ENCODE data around the gene ZFP62. TPM values are rescaled to one million over a fixed set of nuclear protein-coding genes. Genes with fewer than 3 reads are reported as not detected.

The ZFP62 gene
- total RNA-seq, 1 donor from 2014 or later, result 22.6 TPM

DNA sequence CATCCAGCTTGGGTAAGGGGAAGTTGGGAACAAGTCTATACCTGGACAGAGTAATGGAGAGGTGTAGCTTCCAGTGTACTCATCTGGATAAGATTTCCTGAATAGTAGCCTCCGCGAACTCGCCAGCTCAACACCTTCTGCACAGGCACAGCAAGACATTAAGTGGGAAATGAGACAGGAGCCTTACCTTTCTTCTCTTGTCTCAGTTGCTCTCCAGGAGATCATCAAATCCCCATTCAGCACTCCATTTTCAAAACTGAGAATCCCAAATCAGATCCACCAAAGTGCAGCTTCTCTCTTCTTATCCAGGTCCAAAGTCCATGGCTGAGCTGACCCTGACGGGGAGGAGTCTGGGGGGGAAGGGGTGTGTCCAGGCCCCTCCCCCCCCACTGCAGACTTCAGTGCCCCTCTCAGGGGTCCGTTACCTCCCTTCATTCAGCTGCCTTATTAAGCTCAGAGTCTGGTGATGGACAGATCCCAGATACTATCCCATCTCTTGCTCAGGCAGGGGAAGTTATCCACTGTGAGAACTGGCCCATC lies 52.5 kb downstream of the ZFP62 start:
- intact Hi-C loops (cut with DNase I), result no loop called here
- ATAC-seq (no peak), DNase-seq (peak; percentile 23)
- peak overlapping the region; percentile 97 for H3K27ac ChIP-seq
- H3K4me3 ChIP-seq, result peak overlapping the region; percentile 64
- TF ChIP-seq, protein P1, sequence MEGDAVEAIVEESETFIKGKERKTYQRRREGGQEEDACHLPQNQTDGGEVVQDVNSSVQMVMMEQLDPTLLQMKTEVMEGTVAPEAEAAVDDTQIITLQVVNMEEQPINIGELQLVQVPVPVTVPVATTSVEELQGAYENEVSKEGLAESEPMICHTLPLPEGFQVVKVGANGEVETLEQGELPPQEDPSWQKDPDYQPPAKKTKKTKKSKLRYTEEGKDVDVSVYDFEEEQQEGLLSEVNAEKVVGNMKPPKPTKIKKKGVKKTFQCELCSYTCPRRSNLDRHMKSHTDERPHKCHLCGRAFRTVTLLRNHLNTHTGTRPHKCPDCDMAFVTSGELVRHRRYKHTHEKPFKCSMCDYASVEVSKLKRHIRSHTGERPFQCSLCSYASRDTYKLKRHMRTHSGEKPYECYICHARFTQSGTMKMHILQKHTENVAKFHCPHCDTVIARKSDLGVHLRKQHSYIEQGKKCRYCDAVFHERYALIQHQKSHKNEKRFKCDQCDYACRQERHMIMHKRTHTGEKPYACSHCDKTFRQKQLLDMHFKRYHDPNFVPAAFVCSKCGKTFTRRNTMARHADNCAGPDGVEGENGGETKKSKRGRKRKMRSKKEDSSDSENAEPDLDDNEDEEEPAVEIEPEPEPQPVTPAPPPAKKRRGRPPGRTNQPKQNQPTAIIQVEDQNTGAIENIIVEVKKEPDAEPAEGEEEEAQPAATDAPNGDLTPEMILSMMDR (IDR thresholded peaks at IDR 0.05), result no peak
- no peaks in the 10 kb centered on the region for H3K27me3 ChIP-seq
- no peaks in the 10 kb centered on the region for H3K9me3 ChIP-seq
- H3K36me3 ChIP-seq, result no peaks in the 10 kb centered on the region
- peaks cover 68% of the 10 kb centered on the region for H3K4me1 ChIP-seq

DNA sequence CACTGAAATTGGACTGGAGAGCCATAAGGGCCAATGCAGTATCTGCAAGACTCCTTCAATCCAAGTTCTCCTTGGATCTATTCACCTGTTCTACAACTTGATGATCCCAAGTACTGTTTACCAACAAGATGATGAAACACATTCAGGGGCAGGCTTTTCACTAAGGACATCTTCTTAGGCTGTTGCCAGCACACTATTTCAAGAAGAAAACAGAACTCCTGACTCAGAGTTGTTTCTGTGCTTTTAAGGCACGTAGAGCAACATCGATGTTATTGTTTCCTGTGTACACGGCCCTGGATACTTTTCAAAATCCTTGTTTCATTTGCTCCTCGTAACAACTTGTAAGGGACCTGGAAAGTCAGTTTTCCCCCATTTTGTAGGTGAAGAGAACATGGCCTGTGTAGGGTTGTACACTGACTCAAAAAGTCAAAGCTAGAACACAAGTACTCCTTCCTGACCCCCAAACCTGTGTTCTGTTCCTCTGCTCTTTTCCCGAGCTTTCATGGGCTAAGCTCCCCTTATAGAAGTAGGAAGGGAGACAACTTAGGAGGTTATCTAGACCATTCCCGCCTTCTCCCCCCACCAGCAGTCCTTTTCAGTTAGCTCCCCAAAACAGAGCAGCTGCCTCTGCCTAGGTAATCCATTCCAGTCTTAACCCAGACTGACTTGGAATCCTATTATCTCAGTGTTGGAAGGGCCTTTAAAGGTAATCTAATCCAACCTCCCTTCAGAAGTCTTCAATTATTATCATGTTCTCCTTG lies 53.2 kb downstream of the ZFP62 start:
- intact Hi-C loops (cut with DNase I), result no loop called here
- DNase-seq, result no peak

DNA sequence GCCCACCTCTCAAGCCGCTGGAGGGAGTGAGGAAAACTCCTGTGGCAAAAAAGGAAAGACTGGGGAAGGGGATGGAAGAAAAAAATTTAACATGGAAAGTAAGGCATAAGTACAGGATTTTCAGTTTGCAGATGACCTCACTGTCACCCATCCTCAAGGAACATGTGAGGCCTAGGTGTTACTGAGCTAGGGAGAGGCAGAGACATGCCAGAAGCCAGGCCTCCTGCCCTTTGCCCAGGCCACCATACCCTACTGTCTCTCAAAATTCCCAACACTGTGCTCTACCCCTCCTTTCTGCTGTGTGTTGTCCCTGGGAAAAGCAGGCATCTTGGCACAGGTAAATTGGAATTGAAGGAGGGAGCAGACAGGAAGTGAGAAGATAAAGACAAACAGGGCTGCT lies 54.0 kb downstream of the ZFP62 start:
- Histone ChIP-seq H3K27ac (peak overlapping the region; percentile 97), H3K36me3 (no peaks in the 10 kb centered on the region)

More for the DNA sequence above, 53.2 kb downstream of the ZFP62 start:
- ATAC-seq, result no peak
- Histone ChIP-seq H3K9me3 (no peaks in the 10 kb centered on the region), H3K27ac (peak overlapping the region; percentile 97), H3K36me3 (no peaks in the 10 kb centered on the region), H3K27me3 (no peaks in the 10 kb centered on the region), H3K4me1 (peaks cover 68% of the 10 kb centered on the region), H3K4me3 (peak overlapping the region; percentile 64)
- TF ChIP-seq, protein P1 (IDR thresholded peaks at IDR 0.05), result no peak

DNA sequence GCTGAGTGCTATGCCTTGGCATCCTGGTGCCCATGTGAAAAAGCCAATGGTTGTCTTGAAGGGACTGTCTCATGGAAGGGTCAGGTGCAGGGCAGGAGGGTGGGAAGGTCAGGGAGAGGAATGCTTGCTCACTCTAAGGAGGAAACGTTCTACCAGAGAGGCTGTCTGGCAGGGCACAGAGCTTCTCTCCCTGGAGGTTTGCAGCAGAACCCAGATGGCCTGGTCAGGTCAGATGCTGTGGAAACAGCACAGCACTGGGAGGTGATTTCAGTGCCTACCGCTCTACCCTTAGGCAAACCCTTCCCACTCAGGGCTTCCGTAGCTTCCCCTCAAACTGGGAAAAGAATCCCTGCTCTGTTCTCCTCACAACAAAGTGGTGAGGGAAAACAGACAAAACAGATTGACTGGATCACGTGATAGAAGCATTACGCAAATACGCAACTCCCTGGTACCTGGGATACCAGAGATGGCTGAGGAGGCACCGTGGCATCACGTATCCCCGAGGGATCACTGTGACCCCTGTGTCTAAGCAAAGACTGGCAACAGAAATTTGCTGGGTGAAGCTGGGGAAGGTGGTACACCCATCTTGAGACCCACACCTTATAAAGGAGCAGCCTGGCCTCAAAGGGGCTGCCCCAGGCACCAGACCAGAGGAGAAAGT lies 54.6 kb downstream of the ZFP62 start:
- H3K27me3 ChIP-seq, result no peaks in the 10 kb centered on the region
- H3K4me3 ChIP-seq, result peak overlapping the region; percentile 64
- TF ChIP-seq, protein P1 (IDR thresholded peaks at IDR 0.05), result no peak
- intact Hi-C loops (cut with DNase I), result no loop called here
- H3K36me3 ChIP-seq, result peaks cover 4% of the 10 kb centered on the region
- ATAC-seq, result no peak
- no peaks in the 10 kb centered on the region for H3K9me3 ChIP-seq
- DNase-seq, result no peak
- H3K27ac ChIP-seq, result peak overlapping the region; percentile 97
- peaks cover 65% of the 10 kb centered on the region for H3K4me1 ChIP-seq

More for the DNA sequence above, 54.0 kb downstream of the ZFP62 start:
- DNase-seq (no peak), ATAC-seq (no peak)
- Histone ChIP-seq H3K9me3 (no peaks in the 10 kb centered on the region), H3K4me1 (peaks cover 67% of the 10 kb centered on the region), H3K27me3 (no peaks in the 10 kb centered on the region), H3K4me3 (peak overlapping the region; percentile 64)
- intact Hi-C loops (cut with DNase I), result no loop called here
- TF ChIP-seq, protein P1 (IDR thresholded peaks at IDR 0.05), result no peak

DNA sequence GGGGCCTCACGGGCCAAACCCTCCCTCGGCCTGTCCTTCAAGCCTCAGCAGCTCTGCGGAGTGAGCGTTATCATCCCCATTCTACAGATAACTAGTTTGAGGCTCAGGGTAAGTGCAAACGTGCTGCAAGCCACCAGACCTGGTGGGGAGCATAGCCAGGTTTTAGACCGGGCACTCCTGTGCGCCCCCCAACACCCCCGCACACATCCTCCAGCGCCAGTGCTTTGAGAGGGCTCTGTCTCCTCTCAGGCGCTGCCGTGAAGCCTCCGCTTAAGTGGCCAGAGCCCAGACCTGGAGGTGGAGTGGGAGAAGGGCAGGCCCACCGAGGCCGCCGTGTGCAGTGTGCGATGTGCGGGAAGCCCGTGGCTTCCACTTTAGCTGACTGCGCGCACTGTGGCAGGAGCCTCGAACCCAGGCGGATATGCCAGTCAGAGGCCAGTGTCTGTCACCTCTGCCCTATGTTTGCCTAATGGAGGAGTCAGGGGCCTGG lies 56.9 kb downstream of the ZFP62 start:
- Histone ChIP-seq H3K27ac (peak overlapping the region; percentile 97), H3K4me1 (peaks cover 81% of the 10 kb centered on the region), H3K4me3 (peak overlapping the region; percentile 96), H3K36me3 (peaks cover 23% of the 10 kb centered on the region), H3K27me3 (no peaks in the 10 kb centered on the region), H3K9me3 (no peaks in the 10 kb centered on the region)
- TF ChIP-seq, protein P1 (IDR thresholded peaks at IDR 0.05), result no peak
- DNase-seq (no peak), ATAC-seq (no peak)
- intact Hi-C loops (cut with DNase I), result no loop called here

Data from upper lobe of right lung (tissue), 1 donor.